Measurements from ENCODE around the gene KIF27.

- no peak for TF ChIP-seq CTCF (IDR thresholded peaks at IDR 0.05; ENCODE audit: low read length)
- TF ChIP-seq EZH2 (optimal IDR thresholded peaks at IDR 0.05; ENCODE audit: low read depth, low read length): no peak
- TF ChIP-seq EZH2phosphoT487 (IDR thresholded peaks at IDR 0.05; ENCODE audit: low read length): no peak
These were observed 10.8 kb upstream of the KIF27 start for GRCh38 chr9:83932011-83932410.
